OCI-LY3 (cell line): ENCODE results near the gene RDX.

Source experiments
- CTCF ChIP-seq: fragments of 200-600, 300-600 bp; sonication (generic); IDR thresholded peaks from 2 replicates; pipeline ENCODE4 v1.5.1; 2014; ENCODE audit warnings: antibody characterized with exemption, low read length, low read depth
- EZH2phosphoT487 ChIP-seq: fragments of 200-600 bp; shearing (Covaris generic); IDR thresholded peaks from 2 replicates; pipeline ENCODE4 v1.6.1; 2018; ENCODE audit warnings: antibody characterized with exemption, mixed run types, low read depth

GRCh38 chr11:110287537-110287936 lies 8.9 kb downstream of the RDX start:
- TF ChIP-seq CTCF (no peak), EZH2phosphoT487 (no peak)
